Mammary epithelial cell (primary cell): ENCODE results near the gene BNC2.

Source experiments
- CTCF ChIP-seq, 2 donors: IDR thresholded peaks in 1 of 2; conservative IDR thresholded peaks in 1 of 2; 2 replicates each; pipeline ENCODE4 v1.5.1; 2011 to 2012; ENCODE audit warnings: inconsistent platforms in 2 of 2, low read length in 2 of 2, mild to moderate bottlenecking in 2 of 2, control low read depth in 1 of 2, low read depth in 1 of 2; ENCODE audit not compliant: insufficient read depth in 1 of 2; ENCODE audit errors: extremely low read depth in 1 of 2
- EZH2 ChIP-seq: IDR thresholded peaks from 2 replicates; pipeline ENCODE4 v1.6.1; 2012; ENCODE audit warnings: low read length, inconsistent platforms, borderline replicate concordance

- no peak for TF ChIP-seq CTCF (conservative IDR thresholded peaks at IDR 0.05 in 1 of 2, IDR thresholded peaks at IDR 0.05 in 1 of 2; ENCODE audit: extremely low read depth in 1 of 2, insufficient read depth in 1 of 2, low read depth in 1 of 2, low read length in 2 of 2)
- no peak for TF ChIP-seq EZH2
These were observed 272.2 kb downstream of the BNC2 start for GRCh38 chr9:16598316-16598715.
